Uterus (tissue), 4 donors: ENCODE measurements around the gene WRAP73. TPM values are rescaled to one million over a fixed set of nuclear protein-coding genes. Genes with fewer than 3 reads are reported as not detected.

Source experiments
- DNase-seq, 2 donors: peaks; one replicate each; pipeline ENCODE4 v3.0.0-alpha.2; 2019 to 2020
- H3K27ac ChIP-seq, 2 donors: fragments of 200-600 bp; sonication (generic); 1 replicate in 1 of 2; 2 replicates in 1 of 2; pipeline ENCODE4 v1.5.1; 2016 to 2018
- H3K27me3 ChIP-seq, 2 donors: fragments of 200-600 bp; sonication (generic); one replicate each; pipeline ENCODE4 v1.5.1; 2018 to 2019; ENCODE audit warnings: control low read depth in 1 of 2
- H3K36me3 ChIP-seq, 2 donors: fragments of 200-600 bp; sonication (generic); one replicate each; pipeline ENCODE4 v1.5.1; 2019; ENCODE audit warnings: control low read depth in 1 of 2
- H3K4me1 ChIP-seq, 2 donors: fragments of 200-600 bp; sonication (generic); one replicate each; pipeline ENCODE4 v1.5.1; 2018 to 2019; ENCODE audit warnings: control low read depth in 1 of 2
- H3K4me3 ChIP-seq, 2 donors: fragments of 200-600 bp; sonication (generic); 1 replicate in 1 of 2; 2 replicates in 1 of 2; pipeline ENCODE4 v1.5.1; 2018 to 2019; ENCODE audit warnings: mild to moderate bottlenecking in 1 of 2
- H3K9me3 ChIP-seq, 2 donors: fragments of 200-600 bp; sonication (generic); one replicate each; pipeline ENCODE4 v1.5.1; 2019; ENCODE audit warnings: control low read depth in 1 of 2
- POLR2A ChIP-seq, 2 donors: fragments of 450-650 bp; IDR thresholded peaks; one replicate each; pipeline ENCODE4 v1.6.1; 2016; ENCODE audit warnings: antibody characterized with exemption in 2 of 2, mild to moderate bottlenecking in 1 of 2, moderate library complexity in 1 of 2
- intact Hi-C: fragments of 100-400 bp; cut with DNase I; formaldehyde crosslinking; loops from one replicate; pipeline ENCODE4 v1.15.1; 2023; ENCODE audit warnings: low total_unique reads
- total RNA-seq, 4 donors: library from RNA; depleted of rRNA in 3 of 4; stranded (reverse); fragments of >200 nt in 3 of 4; gene quantifications; one replicate each; pipeline versions ENCODE4 v1.1.0 to v1.2.4, GENCODE V29; 2014 to 2023
- TF ChIP-seq, protein P1 (sequence below), 4 experiments: fragments of 200-600 bp in 2 of 4; fragments of 450-650 bp in 2 of 4; sonication (generic) in 2 of 4; IDR thresholded peaks; one replicate each; pipeline ENCODE4 v1.5.1; 2016 to 2019; ENCODE audit warnings: antibody characterized with exemption in 4 of 4, mild to moderate bottlenecking in 2 of 4, moderate library complexity in 1 of 4
- donor health status: DM: yes; HTN: yes; CAD: no.

The WRAP73 gene
- total RNA-seq, 4 donors from 2014 or later = 4.6 to 31.7 (median 25.0) TPM

DNA sequence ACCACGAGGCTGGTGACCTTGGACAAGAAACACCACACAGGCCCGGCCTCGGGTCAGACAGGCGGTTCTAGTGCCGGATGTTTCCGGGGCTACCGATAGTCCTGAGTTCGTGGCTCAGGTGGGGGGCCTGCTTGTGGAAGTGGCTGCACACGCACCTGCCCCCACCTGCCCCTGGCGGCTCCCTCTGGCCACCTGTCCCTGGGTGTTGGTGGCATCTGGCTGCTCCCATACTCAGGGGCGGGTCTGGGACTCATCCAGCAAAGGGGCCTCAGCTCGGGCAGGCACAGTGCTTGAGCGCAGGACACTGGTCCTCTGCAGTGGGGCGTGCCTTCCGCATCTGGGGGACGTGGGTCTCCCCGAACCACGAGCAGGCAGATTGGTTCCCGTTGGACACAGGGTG is 36.0 kb upstream of the WRAP73 start:
- no peak for DNase-seq
- H3K27ac ChIP-seq = no peak overlapping the region
- TF ChIP-seq, protein P1, sequence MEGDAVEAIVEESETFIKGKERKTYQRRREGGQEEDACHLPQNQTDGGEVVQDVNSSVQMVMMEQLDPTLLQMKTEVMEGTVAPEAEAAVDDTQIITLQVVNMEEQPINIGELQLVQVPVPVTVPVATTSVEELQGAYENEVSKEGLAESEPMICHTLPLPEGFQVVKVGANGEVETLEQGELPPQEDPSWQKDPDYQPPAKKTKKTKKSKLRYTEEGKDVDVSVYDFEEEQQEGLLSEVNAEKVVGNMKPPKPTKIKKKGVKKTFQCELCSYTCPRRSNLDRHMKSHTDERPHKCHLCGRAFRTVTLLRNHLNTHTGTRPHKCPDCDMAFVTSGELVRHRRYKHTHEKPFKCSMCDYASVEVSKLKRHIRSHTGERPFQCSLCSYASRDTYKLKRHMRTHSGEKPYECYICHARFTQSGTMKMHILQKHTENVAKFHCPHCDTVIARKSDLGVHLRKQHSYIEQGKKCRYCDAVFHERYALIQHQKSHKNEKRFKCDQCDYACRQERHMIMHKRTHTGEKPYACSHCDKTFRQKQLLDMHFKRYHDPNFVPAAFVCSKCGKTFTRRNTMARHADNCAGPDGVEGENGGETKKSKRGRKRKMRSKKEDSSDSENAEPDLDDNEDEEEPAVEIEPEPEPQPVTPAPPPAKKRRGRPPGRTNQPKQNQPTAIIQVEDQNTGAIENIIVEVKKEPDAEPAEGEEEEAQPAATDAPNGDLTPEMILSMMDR (IDR thresholded peaks at IDR 0.05) = no peak
- TF ChIP-seq POLR2A (IDR thresholded peaks at IDR 0.05) = no peak
- H3K9me3 ChIP-seq = no peaks in the 10 kb centered on the region
- intact Hi-C loops = no loop called here
- no peak overlapping the region for H3K4me3 ChIP-seq
- no peaks in the 10 kb centered on the region for H3K4me1 ChIP-seq
- no peaks in the 10 kb centered on the region for H3K36me3 ChIP-seq
- peaks cover 0 to 4% of the 10 kb centered on the region in 2 donors for H3K27me3 ChIP-seq

DNA sequence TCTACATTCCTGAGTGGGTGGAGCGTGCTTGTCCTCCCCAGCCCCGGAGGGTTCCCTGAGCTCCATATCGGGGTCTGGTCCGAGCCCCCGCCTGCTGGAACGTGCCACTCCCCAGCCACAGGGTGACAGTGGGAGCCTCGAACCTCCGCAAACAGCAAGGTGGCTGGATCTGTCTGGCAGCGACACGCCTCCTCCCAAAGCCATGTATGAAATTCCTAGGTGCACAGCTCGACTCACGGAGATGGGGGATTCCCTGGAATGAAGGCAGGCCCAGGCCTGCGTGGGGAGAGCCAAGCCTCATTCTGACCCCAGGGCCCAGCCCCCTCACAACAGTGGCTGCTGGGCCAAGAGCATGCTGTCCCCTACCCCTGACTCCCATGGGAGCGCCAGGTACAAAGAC is 35.3 kb upstream of the WRAP73 start:
- DNase-seq = no peak
- TF ChIP-seq POLR2A (IDR thresholded peaks at IDR 0.05) = no peak
- TF ChIP-seq, protein P1 (IDR thresholded peaks at IDR 0.05) = no peak
- Histone ChIP-seq H3K36me3 (no peaks in the 10 kb centered on the region), H3K9me3 (no peaks in the 10 kb centered on the region), H3K27ac (no peak overlapping the region), H3K4me3 (no peak overlapping the region), H3K27me3 (peaks cover 0 to 4% of the 10 kb centered on the region in 2 donors), H3K4me1 (no peaks in the 10 kb centered on the region)
- intact Hi-C loops = no loop called here

DNA sequence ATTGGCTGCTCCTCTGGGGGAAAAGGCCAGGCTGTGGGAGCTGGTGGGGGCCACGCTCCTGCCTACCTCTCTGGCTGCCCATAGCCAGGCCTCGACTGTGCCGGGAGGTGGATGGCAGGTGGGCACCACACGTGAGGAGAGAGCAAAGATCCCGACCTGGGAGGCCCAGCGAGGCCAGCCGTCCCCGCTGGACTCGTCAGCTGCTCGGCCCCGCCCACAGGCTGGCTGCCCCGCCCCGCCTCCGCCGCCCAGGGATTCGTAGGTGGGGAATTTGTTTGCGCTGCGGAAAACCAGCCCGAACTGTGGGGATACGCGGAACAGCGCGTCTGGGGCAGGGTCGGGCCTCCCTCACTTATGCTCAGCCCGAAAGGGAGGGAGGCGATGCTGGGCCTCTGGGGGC is 34.1 kb upstream of the WRAP73 start:
- peaks cover 0 to 4% of the 10 kb centered on the region in 2 donors for H3K27me3 ChIP-seq
- no peak overlapping the region for H3K4me3 ChIP-seq
- intact Hi-C loops = no loop called here
- H3K9me3 ChIP-seq = no peaks in the 10 kb centered on the region
- no peak for DNase-seq
- no peaks in the 10 kb centered on the region for H3K4me1 ChIP-seq
- H3K27ac ChIP-seq = no peak overlapping the region
- no peaks in the 10 kb centered on the region for H3K36me3 ChIP-seq
- no peak for TF ChIP-seq POLR2A (IDR thresholded peaks at IDR 0.05)
- TF ChIP-seq, protein P1 (IDR thresholded peaks at IDR 0.05) = no peak

DNA sequence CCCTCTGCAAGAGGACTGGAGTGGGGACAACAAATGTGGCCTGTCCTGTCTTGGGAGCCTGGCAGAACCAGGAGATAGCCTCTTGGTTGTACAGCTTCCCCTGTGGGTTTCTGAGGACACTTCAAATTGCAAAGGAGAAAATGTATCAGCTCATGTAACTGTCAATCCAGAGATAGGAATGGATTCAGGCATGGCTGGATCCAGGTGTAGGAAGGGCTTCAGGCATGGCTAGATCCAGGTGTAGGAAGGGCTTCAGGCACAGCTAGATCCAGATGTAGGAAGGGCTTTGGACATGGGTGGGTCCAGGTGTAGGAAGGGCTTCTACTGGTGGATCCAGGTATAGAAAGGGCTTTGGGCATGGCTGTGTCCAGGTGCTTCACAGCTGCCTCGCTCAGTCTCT is 33.3 kb upstream of the WRAP73 start:
- no peak overlapping the region for H3K4me3 ChIP-seq
- H3K27ac ChIP-seq = no peak overlapping the region
- H3K4me1 ChIP-seq = no peaks in the 10 kb centered on the region
- H3K27me3 ChIP-seq = peaks cover 0 to 4% of the 10 kb centered on the region in 2 donors
- no peak for TF ChIP-seq POLR2A (IDR thresholded peaks at IDR 0.05)
- TF ChIP-seq, protein P1 (IDR thresholded peaks at IDR 0.05) = no peak
- no peak for DNase-seq
- intact Hi-C loops = no loop called here
- no peaks in the 10 kb centered on the region for H3K36me3 ChIP-seq
- no peaks in the 10 kb centered on the region for H3K9me3 ChIP-seq

DNA sequence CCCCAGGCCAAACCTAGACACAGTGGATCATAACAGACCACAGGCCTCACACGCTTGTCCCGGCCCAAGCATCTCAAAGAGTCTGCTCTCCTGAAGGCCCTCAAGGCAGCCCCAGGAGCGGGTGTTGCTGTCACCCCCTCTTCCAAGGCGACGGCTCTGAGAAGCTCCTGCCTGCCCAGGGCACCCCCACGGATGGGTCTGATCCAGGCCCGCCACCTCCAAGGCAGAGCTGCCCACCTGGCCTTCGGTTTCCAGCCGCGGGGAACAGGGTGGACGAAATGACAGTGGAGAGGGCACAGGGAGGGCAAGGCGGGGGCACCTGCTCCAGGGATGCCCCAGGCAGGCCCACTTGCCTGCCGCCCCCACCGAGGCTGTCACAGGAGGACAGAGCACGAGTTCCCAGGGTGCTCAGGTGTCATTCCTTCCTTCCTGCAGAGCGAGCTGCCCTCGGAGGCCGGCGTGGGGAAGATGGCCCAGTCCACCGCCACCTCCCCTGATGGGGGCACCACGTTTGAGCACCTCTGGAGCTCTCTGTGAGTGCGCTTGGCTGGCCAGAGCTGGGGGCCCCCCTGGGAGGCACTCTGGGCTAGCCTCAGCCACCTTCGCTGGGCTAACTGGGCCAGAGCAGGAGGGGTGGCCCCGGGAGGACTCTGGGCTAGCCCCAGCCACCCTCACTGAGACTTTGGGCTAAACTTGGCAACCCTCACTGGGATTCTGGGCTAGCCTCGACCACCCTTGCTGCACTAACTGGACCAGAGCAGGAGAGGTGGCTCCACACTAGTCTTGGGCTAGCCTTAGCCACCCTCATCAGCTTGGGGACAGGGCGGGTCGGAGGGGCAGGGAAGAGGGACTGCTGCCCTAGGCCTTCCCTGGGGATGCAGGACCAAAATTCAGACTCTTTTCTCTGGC is 32.2 kb upstream of the WRAP73 start:
- intact Hi-C loops = no loop called here
- peaks cover 0 to 4% of the 10 kb centered on the region in 2 donors for H3K27me3 ChIP-seq

More for the DNA sequence above, 32.2 kb upstream of the WRAP73 start:
- DNase-seq = no peak
- H3K27ac ChIP-seq = no peak overlapping the region
- no peaks in the 10 kb centered on the region for H3K9me3 ChIP-seq
- TF ChIP-seq POLR2A (IDR thresholded peaks at IDR 0.05) = no peak
- TF ChIP-seq, protein P1 (IDR thresholded peaks at IDR 0.05) = no peak
- no peak overlapping the region for H3K4me3 ChIP-seq
- H3K36me3 ChIP-seq = no peaks in the 10 kb centered on the region
- H3K4me1 ChIP-seq = no peaks in the 10 kb centered on the region
